GM12873 (cell line): ENCODE data around the gene MYO1E.

Source experiments
- CTCF ChIP-seq: IDR thresholded peaks from 2 replicates; pipeline ENCODE4 v1.5.1; 2012; ENCODE audit warnings: low read depth, mild to moderate bottlenecking, moderate library complexity, low read length, control low read depth; ENCODE audit not compliant: insufficient read depth; ENCODE audit errors: missing control alignments

MYO1E gene

GRCh38 chr15:59274126-59274970, 98.3 kb downstream of the MYO1E start:
- no peak for TF ChIP-seq CTCF

- TF ChIP-seq CTCF = no peak
These were observed 99.4 kb downstream of the MYO1E start for GRCh38 chr15:59273234-59273633.

- no peak for TF ChIP-seq CTCF
These were observed 101.0 kb downstream of the MYO1E start for GRCh38 chr15:59271595-59272201.

GRCh38 chr15:59268852-59269407, 103.7 kb downstream of the MYO1E start:
- TF ChIP-seq CTCF = no peak

GRCh38 chr15:59268168-59268851, 104.4 kb downstream of the MYO1E start:
- TF ChIP-seq CTCF = no peak

- no peak for TF ChIP-seq CTCF
These were observed 106.6 kb downstream of the MYO1E start for GRCh38 chr15:59266028-59266427.

GRCh38 chr15:59262316-59262715, 110.4 kb downstream of the MYO1E start:
- no peak for TF ChIP-seq CTCF
